GM12875 (cell line): Measurements from ENCODE around the gene SUMF2.
"Not testable (repeated sequence)": the region's sequence is repeated elsewhere in the genome, so short reads cannot be mapped to it uniquely, and the experiment has no call there.

Experiments used
- H3K4me3 ChIP-seq: one replicate; pipeline ENCODE4 v1.5.1; 2011; ENCODE audit warnings: low read depth, low read length, control low read depth
- TF ChIP-seq, protein P1 (sequence below): IDR thresholded peaks from 2 replicates; pipeline ENCODE4 v1.5.1; 2011; ENCODE audit warnings: low read depth, mild to moderate bottlenecking, control low read depth, inconsistent platforms, low read length, moderate library complexity, borderline replicate concordance; ENCODE audit not compliant: insufficient read depth

The SUMF2 gene

DNA sequence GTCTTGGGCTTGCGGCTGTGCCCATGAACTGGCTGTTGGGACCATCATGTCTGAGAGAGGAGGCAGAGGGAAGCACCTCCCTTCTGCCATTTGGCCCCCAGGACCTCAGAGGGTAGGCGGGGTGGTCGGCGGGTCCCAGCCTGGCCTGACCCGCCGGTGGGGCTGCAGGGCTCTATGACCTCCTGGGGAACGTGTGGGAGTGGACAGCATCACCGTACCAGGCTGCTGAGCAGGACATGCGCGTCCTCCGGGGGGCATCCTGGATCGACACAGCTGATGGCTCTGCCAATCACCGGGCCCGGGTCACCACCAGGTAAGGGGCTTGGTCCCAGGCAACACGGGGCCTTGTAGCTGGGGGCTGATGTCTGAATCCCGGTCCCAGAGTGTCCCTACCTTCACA, 14.1 kb downstream of the SUMF2 start:
- TF ChIP-seq, protein P1, sequence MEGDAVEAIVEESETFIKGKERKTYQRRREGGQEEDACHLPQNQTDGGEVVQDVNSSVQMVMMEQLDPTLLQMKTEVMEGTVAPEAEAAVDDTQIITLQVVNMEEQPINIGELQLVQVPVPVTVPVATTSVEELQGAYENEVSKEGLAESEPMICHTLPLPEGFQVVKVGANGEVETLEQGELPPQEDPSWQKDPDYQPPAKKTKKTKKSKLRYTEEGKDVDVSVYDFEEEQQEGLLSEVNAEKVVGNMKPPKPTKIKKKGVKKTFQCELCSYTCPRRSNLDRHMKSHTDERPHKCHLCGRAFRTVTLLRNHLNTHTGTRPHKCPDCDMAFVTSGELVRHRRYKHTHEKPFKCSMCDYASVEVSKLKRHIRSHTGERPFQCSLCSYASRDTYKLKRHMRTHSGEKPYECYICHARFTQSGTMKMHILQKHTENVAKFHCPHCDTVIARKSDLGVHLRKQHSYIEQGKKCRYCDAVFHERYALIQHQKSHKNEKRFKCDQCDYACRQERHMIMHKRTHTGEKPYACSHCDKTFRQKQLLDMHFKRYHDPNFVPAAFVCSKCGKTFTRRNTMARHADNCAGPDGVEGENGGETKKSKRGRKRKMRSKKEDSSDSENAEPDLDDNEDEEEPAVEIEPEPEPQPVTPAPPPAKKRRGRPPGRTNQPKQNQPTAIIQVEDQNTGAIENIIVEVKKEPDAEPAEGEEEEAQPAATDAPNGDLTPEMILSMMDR, result no peak
- no peak overlapping the region for H3K4me3 ChIP-seq

DNA sequence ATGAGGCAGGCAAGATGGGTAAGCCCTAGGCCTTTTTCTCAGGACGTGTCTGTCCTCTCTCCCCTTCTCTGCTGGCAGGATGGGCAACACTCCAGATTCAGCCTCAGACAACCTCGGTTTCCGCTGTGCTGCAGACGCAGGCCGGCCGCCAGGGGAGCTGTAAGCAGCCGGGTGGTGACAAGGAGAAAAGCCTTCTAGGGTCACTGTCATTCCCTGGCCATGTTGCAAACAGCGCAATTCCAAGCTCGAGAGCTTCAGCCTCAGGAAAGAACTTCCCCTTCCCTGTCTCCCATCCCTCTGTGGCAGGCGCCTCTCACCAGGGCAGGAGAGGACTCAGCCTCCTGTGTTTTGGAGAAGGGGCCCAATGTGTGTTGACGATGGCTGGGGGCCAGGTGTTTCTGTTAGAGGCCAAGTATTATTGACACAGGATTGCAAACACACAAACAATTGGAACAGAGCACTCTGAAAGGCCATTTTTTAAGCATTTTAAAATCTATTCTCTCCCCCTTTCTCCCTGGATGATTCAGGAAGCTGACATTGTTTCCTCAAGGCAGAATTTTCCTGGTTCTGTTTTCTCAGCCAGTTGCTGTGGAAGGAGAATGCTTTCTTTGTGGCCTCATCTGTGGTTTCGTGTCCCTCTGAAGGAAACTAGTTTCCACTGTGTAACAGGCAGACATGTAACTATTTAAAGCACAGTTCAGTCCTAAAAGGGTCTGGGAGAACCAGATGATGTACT, 15.5 kb downstream of the SUMF2 start:
- H3K4me3 ChIP-seq, result no peak overlapping the region
- TF ChIP-seq, protein P1, result no peak

DNA sequence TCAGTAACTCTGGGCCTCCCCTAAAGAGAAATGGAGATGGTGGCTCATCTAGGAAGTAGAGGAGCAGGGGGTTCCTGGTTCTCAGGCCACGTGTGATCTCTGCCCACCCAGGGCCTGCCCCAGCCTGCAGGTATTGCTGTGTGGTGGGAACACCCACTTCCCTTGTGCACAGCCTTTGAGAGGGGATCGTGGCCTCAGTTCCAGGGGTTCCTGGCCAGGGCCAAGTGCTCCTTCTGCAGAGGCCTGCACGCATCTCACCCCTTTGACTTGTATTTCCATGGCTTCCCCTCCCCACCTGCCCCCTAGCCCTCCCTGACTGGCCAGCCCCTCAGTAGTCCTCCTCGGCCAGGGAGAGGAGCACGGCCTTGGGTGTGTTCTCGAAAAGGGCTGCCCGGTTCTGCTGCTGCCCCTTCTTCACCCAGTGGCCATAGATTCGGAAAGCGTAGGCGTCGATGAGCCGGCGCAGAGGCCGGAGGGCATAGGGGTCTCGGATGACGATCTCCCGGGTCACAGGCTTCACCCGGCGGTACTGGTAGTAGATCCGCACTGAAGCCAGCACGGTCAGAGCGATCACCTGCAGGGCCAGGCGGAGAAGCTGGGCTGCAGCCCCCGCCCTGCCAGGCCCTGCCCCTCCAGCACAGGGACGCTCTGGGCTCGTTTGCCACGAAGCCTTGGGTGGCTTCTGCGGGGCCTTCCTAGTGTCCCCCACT, 16.8 kb downstream of the SUMF2 start:
- H3K4me3 ChIP-seq, result not testable (repeated sequence)

DNA sequence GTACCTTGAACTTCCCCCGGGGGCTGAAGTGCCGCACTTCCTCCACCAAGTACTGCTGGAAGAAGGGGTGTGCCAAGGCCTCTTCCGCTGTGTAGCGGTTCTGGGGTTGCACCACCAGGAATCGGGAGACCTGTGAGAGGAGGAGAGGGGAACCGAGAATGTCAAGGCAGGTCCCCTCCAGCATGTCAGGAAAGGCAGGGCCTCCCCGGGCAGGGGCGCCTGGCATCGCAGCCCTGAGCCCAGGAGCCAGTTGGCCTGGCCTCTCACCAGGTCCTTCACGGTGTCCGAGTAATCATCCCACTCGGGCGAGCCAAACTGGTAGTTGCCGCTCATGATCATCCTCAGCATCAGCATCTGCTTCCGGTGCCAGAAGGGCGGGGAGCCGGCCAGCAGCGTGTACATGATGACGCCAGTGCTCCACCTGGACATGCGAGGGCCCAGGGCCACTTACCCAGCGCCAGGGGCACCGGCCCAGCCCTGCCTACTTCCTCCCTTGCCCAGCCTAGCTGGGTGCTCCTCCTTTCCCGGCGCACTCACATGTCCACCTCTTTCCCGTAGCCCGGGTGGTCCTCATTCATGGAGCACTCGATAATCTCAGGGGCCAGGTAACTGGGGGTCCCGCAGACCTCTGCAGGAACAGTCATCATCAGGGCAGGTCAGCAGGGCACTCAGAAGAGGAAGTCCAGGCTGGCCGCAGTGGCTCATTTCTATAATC, 17.7 kb downstream of the SUMF2 start:
- no peak overlapping the region for H3K4me3 ChIP-seq
- TF ChIP-seq, protein P1, result no peak

DNA sequence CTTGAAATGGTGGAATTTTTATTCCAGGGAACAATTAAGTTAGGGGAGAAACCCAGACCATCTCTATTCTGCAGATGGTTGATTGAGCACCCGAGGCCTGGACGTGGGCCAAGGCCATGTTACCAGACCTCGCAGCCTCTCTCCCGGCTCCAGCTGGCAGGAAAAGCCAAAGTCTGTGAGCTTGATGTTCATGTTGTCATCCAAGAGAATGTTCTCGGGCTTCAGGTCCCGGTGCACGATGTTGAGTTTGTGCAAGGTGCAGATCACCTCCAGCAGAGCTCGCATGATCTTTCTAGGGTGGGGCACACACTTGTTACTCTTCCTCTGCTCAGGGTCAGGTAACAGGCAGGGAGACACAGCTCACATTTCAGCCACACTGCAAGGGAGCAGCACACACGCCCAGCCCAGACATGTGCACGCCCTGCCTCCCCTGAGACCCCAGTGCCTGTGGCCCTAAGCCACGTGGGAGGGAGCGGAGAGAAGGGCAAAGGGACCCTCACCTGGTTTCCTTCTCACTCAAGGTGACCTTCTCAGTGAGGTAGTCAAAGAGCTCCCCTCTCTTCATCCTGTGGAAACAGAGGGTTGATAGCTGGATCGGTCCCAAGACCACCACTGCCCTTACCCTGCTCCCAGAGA, 19.2 kb downstream of the SUMF2 start:
- H3K4me3 ChIP-seq, result no peak overlapping the region
- TF ChIP-seq, protein P1, result no peak

DNA sequence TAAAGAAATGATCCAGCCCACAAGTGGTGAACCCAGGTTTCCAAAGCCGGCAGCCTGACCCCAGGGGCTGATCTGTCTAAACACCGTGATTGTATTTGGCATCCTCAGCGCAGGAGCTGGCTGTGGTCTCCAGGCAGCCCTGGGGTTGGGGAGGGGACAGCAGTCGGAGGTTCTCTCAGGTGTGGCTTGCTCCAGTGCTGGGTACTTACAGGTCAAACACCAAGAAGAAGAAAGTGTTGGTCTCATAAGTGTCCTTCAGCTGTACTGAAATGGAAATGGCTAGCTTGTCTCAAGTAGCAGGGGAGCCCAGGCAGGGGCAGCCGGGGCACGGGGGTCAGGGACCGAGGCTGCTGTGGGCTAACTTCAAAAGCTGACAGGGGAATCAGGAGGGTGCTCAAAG, 22.7 kb downstream of the SUMF2 start:
- TF ChIP-seq, protein P1, result no peak
- no peak overlapping the region for H3K4me3 ChIP-seq

DNA sequence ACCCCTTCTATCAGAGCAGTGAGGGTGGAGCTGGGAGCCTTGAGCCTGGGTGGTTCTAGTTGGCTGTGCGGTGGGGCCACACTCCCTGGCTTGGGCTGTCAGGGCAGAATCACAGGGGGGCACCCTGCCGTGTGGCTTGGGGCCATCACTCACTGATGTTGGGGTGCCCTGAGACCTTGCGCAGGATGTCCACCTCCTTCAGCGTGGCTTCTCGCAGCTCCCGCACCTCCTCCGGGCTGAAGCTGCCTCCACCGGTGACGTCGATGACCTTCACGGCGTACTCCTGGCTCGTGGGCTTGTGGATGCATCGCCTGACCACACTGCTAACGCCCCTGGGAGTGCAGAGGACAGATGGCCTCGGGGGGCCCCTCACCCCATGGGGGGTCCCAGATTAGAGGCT, 23.4 kb downstream of the SUMF2 start:
- TF ChIP-seq, protein P1, result no peak
- no peak overlapping the region for H3K4me3 ChIP-seq
